Astrocyte (in vitro differentiated cells and primary cell): ENCODE data around the gene WDPCP. TPM values are rescaled to one million over a fixed set of nuclear protein-coding genes. Genes with fewer than 3 reads are reported as not detected.
"Not testable (repeated sequence)": the region's sequence is repeated elsewhere in the genome, so short reads cannot be mapped to it uniquely, and the experiment has no call there.

Source experiments
- DNase-seq: peaks from one replicate; pipeline ENCODE4 v3.0.0-alpha.2; 2010; ENCODE audit warnings: low read depth
- FAIRE-seq: peaks from 2 replicates; lab custom pipeline; 2011; peaks lifted over from hg19 to GRCh38; lab: Jason Lieb, UNC
- H2AFZ ChIP-seq: 2 replicates; pipeline ENCODE4 v1.6.0; 2012; ENCODE audit warnings: low read depth, low read length, inconsistent platforms
- H3K27ac ChIP-seq: 2 replicates; pipeline ENCODE4 v1.5.1; 2011; ENCODE audit warnings: low read depth, low read length, inconsistent platforms
- H3K27me3 ChIP-seq: 2 replicates; pipeline ENCODE4 v1.6.0; 2011; ENCODE audit warnings: low read length, inconsistent platforms; ENCODE audit not compliant: insufficient read depth
- H3K36me3 ChIP-seq: 2 replicates; pipeline ENCODE4 v1.5.1; 2011; ENCODE audit warnings: low read length, inconsistent platforms; ENCODE audit not compliant: insufficient read depth
- H3K4me1 ChIP-seq: 2 replicates; pipeline ENCODE4 v1.5.1; 2011; ENCODE audit warnings: low read length, inconsistent platforms; ENCODE audit not compliant: insufficient read depth
- H3K4me2 ChIP-seq: 2 replicates; pipeline ENCODE4 v1.6.0; 2012; ENCODE audit warnings: low read length, inconsistent platforms
- H3K4me3 ChIP-seq: 2 replicates; pipeline ENCODE4 v1.5.1; 2011; ENCODE audit warnings: low read depth, mild to moderate bottlenecking, low read length, inconsistent platforms; ENCODE audit not compliant: insufficient read depth
- H3K79me2 ChIP-seq: 2 replicates; pipeline ENCODE4 v1.6.0; 2012; ENCODE audit warnings: mild to moderate bottlenecking, low read length, inconsistent platforms; ENCODE audit not compliant: insufficient read depth
- H3K9ac ChIP-seq: 2 replicates; pipeline ENCODE4 v1.6.0; 2012; ENCODE audit warnings: mild to moderate bottlenecking, low read length, inconsistent platforms
- H3K9me3 ChIP-seq: 2 replicates; pipeline ENCODE4 v1.5.1; 2012; ENCODE audit warnings: low read depth, mild to moderate bottlenecking, low read length, inconsistent platforms; ENCODE audit not compliant: insufficient read depth
- H4K20me1 ChIP-seq: 2 replicates; pipeline ENCODE4 v1.6.0; 2012; ENCODE audit warnings: low read length, inconsistent platforms; ENCODE audit not compliant: insufficient read depth
- H3K27ac Mint-ChIP-seq: one replicate; pipeline ENCODE4 v1.8.0; 2021; ENCODE audit warnings: mild to moderate bottlenecking, mixed read lengths; ENCODE audit not compliant: unreplicated experiment
- H3K27me3 Mint-ChIP-seq: one replicate; pipeline ENCODE4 v1.8.0; 2021; ENCODE audit warnings: low read depth, mixed read lengths; ENCODE audit not compliant: unreplicated experiment
- H3K36me3 Mint-ChIP-seq: one replicate; pipeline ENCODE4 v1.8.0; 2021; ENCODE audit warnings: low read depth, mixed read lengths; ENCODE audit not compliant: unreplicated experiment
- H3K4me1 Mint-ChIP-seq: one replicate; pipeline ENCODE4 v1.8.0; 2021; ENCODE audit warnings: low read depth, mixed read lengths; ENCODE audit not compliant: unreplicated experiment
- H3K4me3 Mint-ChIP-seq: one replicate; pipeline ENCODE4 v1.8.0; 2021; ENCODE audit warnings: mild to moderate bottlenecking, moderate library complexity, mixed read lengths; ENCODE audit not compliant: unreplicated experiment
- H3K9me3 Mint-ChIP-seq: one replicate; pipeline ENCODE4 v1.8.0; 2021; ENCODE audit warnings: mild to moderate bottlenecking, mixed read lengths; ENCODE audit not compliant: unreplicated experiment
- CTCF ChIP-seq: IDR thresholded peaks from 2 replicates; pipeline ENCODE4 v1.5.1; 2011; ENCODE audit warnings: low read depth, mild to moderate bottlenecking, inconsistent platforms, low read length, moderate library complexity; ENCODE audit not compliant: insufficient read depth
- EZH2 ChIP-seq: IDR thresholded peaks from 2 replicates; pipeline ENCODE4 v1.6.1; 2012; ENCODE audit warnings: mild to moderate bottlenecking, low read length, inconsistent platforms; ENCODE audit not compliant: insufficient read depth
- total RNA-seq: library from RNA; stranded (reverse); gene quantifications from 2 replicates; pipeline ENCODE4 v1.2.1, GENCODE V29; 2021

WDPCP gene
- total RNA-seq, 1 donor from 2014 or later: 15.1 TPM

GRCh38 chr2:63334910-63335309 lies 253.4 kb downstream of the WDPCP start:
- Histone ChIP-seq H3K4me2 (no peak overlapping the region), H3K36me3 (no peaks in the 10 kb centered on the region), H3K9me3 (no peaks in the 10 kb centered on the region), H3K4me3 (no peak overlapping the region), H3K79me2 (no peaks in the 10 kb centered on the region), H3K27me3 (no peaks in the 10 kb centered on the region), H4K20me1 (no peaks in the 10 kb centered on the region), H3K9ac (no peak overlapping the region), H2AFZ (no peak overlapping the region), H3K4me1 (no peaks in the 10 kb centered on the region), H3K27ac (no peak overlapping the region)
- Mint-ChIP-seq H3K9me3 (no peaks in the 10 kb centered on the region), H3K4me3 (no peak overlapping the region), H3K27me3 (no peaks in the 10 kb centered on the region), H3K4me1 (no peaks in the 10 kb centered on the region), H3K36me3 (peaks cover 2% of the 10 kb centered on the region), H3K27ac (no peak overlapping the region)
- FAIRE-seq: no peak
- TF ChIP-seq EZH2: no peak
- no peak for TF ChIP-seq CTCF
- no peak for DNase-seq

GRCh38 chr2:63326473-63326872 lies 261.8 kb downstream of the WDPCP start:
- H3K4me1 Mint-ChIP-seq: no peaks in the 10 kb centered on the region
- Histone ChIP-seq H4K20me1 (no peaks in the 10 kb centered on the region), H3K27me3 (no peaks in the 10 kb centered on the region), H3K9me3 (no peaks in the 10 kb centered on the region), H3K9ac (no peak overlapping the region), H3K4me1 (no peaks in the 10 kb centered on the region), H3K27ac (no peak overlapping the region), H2AFZ (no peak overlapping the region), H3K36me3 (no peaks in the 10 kb centered on the region), H3K4me3 (no peak overlapping the region), H3K79me2 (no peaks in the 10 kb centered on the region), H3K4me2 (no peak overlapping the region)
- H3K27ac Mint-ChIP-seq: no peak overlapping the region
- H3K27me3 Mint-ChIP-seq: no peaks in the 10 kb centered on the region
- DNase-seq (no peak), FAIRE-seq (no peak)
- H3K36me3 Mint-ChIP-seq: peaks cover 4% of the 10 kb centered on the region
- H3K9me3 Mint-ChIP-seq: peaks cover 4% of the 10 kb centered on the region
- no peak overlapping the region for H3K4me3 Mint-ChIP-seq
- no peak for TF ChIP-seq EZH2
- no peak for TF ChIP-seq CTCF

- H3K27me3 Mint-ChIP-seq, H3K9ac ChIP-seq, DNase-seq, H3K36me3 Mint-ChIP-seq, H3K4me2 ChIP-seq, H3K4me1 ChIP-seq, H3K4me3 Mint-ChIP-seq, H3K27ac ChIP-seq, H4K20me1 ChIP-seq, H3K36me3 ChIP-seq, H3K27ac Mint-ChIP-seq, H3K9me3 ChIP-seq, H3K79me2 ChIP-seq, H2AFZ ChIP-seq, H3K27me3 ChIP-seq, H3K9me3 Mint-ChIP-seq, FAIRE-seq, H3K4me1 Mint-ChIP-seq, H3K4me3 ChIP-seq: not testable (repeated sequence)
Measured at GRCh38 chr2:63323662-63324061, 264.6 kb downstream of the WDPCP start.

- not testable (repeated sequence) for H2AFZ ChIP-seq, H3K79me2 ChIP-seq, H3K27me3 Mint-ChIP-seq, H3K4me1 ChIP-seq, H3K36me3 ChIP-seq, FAIRE-seq, H3K9me3 Mint-ChIP-seq, H3K4me3 ChIP-seq, H3K27me3 ChIP-seq, H4K20me1 ChIP-seq, H3K36me3 Mint-ChIP-seq, H3K9ac ChIP-seq, H3K27ac ChIP-seq, DNase-seq, H3K27ac Mint-ChIP-seq, H3K4me2 ChIP-seq, H3K9me3 ChIP-seq, H3K4me3 Mint-ChIP-seq, H3K4me1 Mint-ChIP-seq
Measured at GRCh38 chr2:63321973-63322372, 266.3 kb downstream of the WDPCP start.
